LoVo (cell line): ENCODE results near the gene PRKAR2A.
A peak's percentile ranks its signal among the peaks of the same experiment; 100 is the strongest.

Experiments used
- DNase-seq: peaks from one replicate; pipeline ENCODE4 v3.0.0-alpha.2; 2016; ENCODE audit warnings: low spot score

The PRKAR2A gene

GRCh38 chr3:48847504-48848423 is at the start of gene PRKAR2A:
TSS of gene PRKAR2A (minus strand) at chr3:48847874. CDS start at chr3:48847596, 278 bp downstream.
- DNase-seq = peak; percentile 86

DNA sequence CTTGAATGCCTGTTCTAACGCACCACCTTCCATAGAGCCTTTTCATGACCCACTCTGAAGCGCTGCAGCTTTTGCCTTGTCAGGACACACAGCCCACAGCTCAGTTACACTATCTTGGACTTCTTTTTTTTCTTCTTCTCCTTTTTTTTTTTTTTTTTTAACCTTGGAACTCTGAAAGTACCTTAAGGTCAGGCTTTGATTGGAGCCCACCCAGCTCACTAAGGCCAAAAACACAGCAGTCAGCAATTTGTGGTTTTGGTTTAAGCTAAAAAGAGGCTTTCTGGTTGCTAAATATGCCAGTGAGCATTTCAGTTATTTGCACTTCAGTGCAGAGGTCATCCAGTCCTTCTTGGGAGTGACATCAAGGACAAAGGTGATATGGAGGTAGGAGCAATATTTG is 49.3 kb upstream of the PRKAR2A start:
- DNase-seq = no peak

- DNase-seq = no peak
Observed at GRCh38 chr3:48894516-48894915, 46.8 kb upstream of the PRKAR2A start.

DNA sequence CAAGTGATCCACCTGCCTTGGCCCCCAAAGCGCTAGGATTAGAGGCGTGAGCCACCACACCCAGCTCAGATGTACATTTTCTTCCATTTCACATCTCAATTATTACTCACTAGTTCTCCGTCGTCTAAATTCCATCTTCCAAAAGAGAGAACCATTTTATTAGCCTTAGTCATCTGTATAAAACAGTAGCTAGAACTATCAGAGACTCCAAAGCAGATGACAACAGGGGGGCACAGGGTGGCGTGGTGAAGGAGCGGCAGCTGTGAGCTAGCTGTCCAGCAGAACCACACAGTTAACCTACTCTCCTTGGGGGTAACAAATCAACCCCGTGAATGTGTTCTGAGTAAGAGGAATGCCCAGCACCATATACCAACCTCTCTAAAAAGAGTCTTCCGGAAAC is 43.9 kb upstream of the PRKAR2A start:
- no peak for DNase-seq

- no peak for DNase-seq
Observed at GRCh38 chr3:48885753-48886152, 38.1 kb upstream of the PRKAR2A start.

GRCh38 chr3:48881652-48882114 is 34.0 kb upstream of the PRKAR2A start:
- DNase-seq = no peak

- no peak for DNase-seq
Observed at GRCh38 chr3:48881006-48881405, 33.3 kb upstream of the PRKAR2A start.

GRCh38 chr3:48879994-48880377 is 32.3 kb upstream of the PRKAR2A start:
- no peak for DNase-seq

- DNase-seq = no peak
Observed at GRCh38 chr3:48879307-48879993, 31.8 kb upstream of the PRKAR2A start.

- no peak for DNase-seq
Observed at GRCh38 chr3:48877671-48878070, 30.0 kb upstream of the PRKAR2A start.

DNA sequence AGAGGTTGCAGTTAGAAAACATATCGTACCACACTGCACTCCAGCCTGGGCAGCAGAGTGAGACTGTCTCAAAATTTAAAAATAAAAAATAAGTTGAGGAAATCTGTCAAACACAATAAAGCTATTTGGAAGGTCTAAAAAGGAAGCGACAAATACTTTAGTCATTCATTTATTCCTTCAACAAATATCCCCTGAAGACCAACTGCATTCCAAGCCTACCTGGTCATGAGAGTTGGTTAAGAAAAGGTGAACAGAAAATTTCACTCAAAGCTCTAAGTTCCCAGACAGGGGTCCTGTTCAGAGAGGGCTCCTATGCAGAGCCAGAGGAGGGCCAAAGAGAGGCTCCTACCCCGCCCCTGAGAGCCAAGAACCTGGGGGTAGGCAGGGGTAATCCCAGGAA is 15.4 kb upstream of the PRKAR2A start:
- DNase-seq = no peak

DNA sequence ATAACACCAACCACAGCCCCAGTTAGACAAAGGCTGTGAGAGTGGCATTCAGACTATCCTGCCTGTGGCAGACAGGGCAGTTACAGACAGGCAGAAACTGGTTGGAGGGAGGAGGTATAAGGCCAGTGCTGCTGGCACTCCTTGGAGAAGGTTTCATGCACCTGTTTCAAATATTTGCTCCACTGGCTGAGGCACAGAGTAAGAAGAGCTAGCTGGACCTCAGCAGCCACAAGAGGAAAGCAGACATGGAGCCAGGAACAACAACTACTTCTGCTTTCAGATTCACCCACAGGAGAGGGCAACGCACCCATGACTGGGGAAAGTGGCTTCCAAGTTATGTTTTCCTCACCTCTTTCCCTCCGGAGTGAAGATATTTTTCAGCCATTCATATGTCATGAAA is 11.5 kb upstream of the PRKAR2A start:
- DNase-seq = no peak

DNA sequence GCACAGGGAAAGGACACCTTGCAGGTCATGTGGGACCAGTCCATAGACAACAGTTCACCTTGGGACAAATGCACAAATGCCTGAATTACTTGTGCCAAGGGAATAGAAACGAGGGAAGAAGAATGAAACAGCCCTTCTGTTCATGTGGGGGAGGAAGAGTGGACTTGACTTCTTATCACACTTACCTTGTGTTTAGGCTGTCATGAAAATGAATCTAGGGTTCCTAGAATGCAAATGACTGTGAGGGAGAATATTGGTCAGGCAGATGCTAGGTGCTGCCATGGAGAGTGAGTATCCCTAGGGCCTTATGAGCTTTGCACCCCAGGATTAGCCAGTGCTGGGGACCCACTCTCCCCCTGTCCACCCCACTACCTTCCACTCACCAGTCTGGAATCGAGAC is 11.0 kb upstream of the PRKAR2A start:
- DNase-seq = no peak

GRCh38 chr3:48857641-48858040 is 10.0 kb upstream of the PRKAR2A start:
- DNase-seq = no peak

GRCh38 chr3:48856469-48856868 is 8.8 kb upstream of the PRKAR2A start:
- DNase-seq = no peak

DNA sequence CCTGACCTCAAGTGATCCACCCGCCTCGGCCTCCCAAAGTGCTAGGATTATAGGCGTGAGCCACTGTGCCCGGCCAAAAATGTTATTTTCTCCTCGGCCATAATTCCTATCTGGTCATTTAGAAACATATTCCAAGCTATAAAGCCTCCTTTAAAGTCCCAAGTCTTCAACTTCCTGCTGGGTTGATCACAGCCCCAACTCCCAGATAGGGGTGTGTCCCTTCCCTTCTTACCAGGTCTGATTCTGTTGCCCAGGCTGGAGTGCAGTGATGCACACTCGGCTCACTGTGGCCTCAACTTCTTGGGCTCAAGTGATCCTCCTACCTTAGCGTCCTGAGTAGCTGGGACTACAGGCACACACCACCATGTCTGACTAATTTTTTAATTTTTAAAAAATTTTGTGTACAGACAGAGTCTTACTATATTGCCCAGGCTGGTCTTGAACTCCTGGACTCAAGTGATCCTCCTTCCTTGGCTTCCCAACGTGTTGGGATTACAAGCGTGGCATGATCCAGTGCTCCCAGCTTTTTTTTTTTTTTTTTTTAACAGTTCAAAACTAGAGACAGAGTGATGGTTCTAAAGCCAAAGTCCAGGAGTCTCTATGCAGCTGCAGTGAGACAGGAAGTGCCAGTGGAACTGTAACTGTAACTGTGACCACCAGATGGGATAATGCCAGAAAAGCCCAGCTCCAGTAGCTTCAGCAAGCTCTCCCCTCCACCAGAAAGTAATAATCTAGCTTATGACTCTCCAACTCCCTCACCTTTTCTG is 8.2 kb upstream of the PRKAR2A start:
- DNase-seq = no peak

DNA sequence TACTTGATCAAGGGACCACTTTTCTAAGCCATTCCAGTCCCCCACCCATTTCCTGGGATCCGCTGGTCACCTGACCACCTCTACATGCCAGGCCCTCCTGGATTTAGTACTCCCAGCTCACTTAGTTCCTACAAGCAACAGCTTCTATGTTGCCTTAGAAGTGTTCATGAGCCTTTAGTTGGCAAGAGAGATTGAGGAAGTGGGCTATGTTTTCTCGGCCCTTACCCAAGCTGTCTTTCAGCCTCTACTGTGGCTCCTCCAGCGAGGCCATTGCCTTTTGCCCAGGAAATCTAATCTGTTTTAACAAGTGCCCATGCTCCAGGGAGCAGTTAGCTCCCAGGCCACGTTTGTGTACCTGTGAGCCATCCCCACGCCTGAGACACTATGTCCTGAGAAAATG is 4.5 kb upstream of the PRKAR2A start:
- no peak for DNase-seq

DNA sequence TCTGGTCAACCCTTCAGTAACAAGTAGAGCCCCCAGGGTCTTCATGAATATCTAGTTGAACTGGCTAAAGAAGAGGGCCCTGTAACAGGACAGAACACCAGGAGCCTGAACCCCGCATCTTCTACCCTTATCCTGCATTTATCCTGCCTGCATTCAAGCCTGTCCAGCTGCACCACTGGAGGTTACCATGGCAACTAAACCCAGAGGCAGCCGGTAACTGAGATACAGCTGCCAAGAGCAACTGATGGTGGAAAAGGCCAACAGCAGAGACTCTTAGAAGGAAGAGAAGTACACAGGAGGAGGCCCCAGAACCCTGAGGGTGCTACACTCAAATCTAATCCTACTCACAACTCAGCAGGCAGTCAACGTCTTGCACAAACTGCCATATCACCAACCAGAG is 3.7 kb upstream of the PRKAR2A start:
- DNase-seq = no peak

- no peak for DNase-seq
Observed at GRCh38 chr3:48848816-48849515, 1.3 kb upstream of the PRKAR2A start.

GRCh38 chr3:48847053-48847503 is 596 bp downstream of the PRKAR2A start:
- DNase-seq = peak; percentile 89

DNA sequence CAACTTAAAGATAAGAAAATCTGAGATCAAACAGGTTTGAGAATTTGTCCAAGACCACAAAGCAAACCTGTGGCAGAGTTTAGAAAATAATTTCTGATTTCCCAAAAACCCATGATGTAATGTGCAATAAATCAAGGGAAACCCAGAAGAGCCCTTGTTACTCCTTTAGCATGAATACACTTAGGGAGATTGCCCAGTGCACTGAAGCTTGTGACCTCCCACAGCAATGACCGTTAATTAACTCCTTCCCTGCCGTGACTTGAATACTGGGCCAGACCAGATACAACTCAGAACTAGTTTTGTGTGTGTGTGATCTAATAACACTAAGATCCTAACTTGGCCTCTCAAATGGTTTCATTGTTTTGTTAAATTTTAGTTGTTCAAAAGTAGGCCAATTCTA is 2.5 kb downstream of the PRKAR2A start:
- DNase-seq = no peak

GRCh38 chr3:48837163-48837562 is 10.5 kb downstream of the PRKAR2A start:
- DNase-seq = no peak
